GM04504 (cell line): ENCODE measurements around the gene SIK3.

ENCODE experiments used
- DNase-seq: peaks from one replicate; pipeline ENCODE4 v3.0.0-alpha.2; 2012; ENCODE audit warnings: low read depth

SIK3 gene

DNA sequence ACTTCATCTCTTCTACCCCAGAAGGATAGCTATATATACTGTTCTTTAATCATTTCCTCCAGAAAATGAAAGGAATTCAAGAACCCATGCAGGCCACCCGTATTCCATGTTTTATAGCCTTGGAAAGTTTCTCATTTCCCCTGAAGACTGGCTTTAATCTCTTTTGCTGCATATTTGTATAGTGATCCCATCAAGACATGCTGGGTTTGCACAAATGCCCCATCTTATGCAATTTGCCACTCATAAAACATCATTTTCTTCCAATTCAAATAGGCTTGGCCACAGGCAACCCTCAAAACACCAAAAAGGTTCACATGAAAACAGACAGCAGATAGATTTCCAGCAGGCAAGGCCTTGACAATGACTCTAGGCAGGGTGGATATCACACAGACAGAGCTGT is 232.5 kb downstream of the SIK3 start:
- DNase-seq, result peak; percentile 84

DNA sequence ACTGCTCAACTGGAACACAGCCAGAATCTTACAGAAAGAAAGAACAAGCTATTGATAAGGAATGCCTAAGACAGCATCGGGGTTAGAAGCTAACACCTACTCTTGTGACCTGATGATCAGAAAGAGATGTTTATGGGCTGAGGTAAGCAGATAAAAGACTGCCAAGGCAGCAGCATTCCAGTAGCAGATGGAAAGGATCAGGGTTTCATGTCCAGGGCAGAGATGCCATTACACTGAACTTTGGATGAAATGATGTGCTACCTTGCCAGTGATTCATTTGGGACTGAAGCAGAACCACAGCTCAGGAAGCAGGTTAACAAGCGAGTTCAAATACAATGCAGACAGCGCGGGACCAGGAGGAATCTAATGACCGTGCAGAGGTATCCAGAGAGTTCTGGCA is 233.7 kb downstream of the SIK3 start:
- no peak for DNase-seq

GRCh38 chr11:116862951-116863350 is 235.3 kb downstream of the SIK3 start:
- DNase-seq, result no peak

- no peak for DNase-seq
These were observed 236.0 kb downstream of the SIK3 start for GRCh38 chr11:116862185-116862584.

DNA sequence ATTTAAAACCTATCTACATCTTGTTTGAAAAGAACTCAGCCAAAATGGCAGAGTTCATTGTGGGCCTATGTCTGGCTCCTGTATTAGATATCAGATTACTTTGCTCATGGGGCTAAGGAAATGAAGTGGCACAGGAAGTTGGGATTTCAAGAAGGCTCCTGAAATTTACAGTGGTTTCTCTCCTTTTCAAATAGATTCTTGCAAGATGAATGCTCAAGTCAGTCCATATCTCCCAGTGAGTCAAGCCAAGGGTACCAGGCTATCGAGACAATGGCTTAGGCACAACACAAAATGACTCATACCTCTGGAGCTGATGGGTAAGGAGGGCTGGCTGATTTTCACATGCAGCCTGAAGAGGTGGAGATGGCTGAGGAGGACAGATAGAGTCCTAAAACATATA is 236.7 kb downstream of the SIK3 start:
- no peak for DNase-seq

- DNase-seq, result no peak
These were observed 237.9 kb downstream of the SIK3 start for GRCh38 chr11:116860303-116860702.

- DNase-seq, result no peak
These were observed 239.1 kb downstream of the SIK3 start for GRCh38 chr11:116859175-116859574.

DNA sequence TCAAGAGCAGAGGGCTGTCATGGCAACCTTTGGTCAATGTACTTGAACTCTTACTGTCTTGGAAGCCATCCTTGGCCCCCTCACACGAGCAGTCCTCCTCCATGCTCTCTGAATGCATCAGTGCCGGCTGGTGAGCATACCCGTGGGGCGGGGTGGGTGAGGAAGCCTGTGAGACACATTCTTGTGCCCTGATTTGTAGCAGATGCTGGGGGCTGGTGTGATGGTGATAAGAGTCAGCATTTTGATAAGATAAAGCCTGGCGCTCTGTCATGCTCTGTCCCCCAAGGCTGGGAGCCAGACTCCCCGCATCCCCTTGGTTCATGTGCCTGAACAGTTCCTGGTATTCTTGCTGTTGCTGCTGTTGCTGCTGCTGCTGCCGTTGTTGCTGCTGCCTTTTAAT is 240.3 kb downstream of the SIK3 start:
- no peak for DNase-seq

DNA sequence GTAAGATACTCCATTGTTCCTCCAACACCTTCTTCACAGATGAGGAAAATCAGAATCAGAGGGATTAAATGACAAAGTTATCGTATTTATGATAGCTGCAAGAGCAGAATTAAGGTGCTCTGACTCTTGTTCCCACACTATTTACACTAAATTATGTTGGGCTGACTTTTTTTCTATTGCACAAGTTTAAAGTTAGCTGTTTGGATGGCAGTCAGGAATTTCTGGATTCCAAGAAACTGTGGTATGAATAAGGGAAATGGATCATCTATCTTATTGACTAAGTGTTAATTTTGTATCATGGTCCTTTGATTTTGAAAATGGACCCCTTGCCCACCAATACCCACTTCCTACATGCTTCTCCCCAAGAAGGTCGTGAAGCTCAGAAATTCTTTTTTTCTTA is 240.9 kb downstream of the SIK3 start:
- no peak for DNase-seq

DNA sequence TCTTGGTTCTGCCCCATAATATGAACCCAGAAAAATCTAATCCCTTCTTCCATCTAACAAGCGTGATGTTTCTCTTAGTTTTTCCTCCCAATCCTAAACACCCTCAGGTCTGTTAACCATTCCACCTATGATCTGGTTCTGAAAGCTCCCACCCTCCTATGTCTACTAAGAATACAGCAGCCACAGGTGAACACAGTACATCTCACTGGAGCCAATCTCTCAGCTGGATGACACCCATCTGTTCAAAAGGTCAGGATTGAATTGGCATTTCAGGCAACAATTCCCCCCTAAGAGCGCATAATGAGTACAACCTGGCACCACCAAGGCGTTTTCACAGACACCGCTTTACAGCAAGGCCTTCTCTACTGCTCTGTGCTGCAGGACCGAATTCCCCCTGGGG is 241.8 kb downstream of the SIK3 start:
- no peak for DNase-seq

DNA sequence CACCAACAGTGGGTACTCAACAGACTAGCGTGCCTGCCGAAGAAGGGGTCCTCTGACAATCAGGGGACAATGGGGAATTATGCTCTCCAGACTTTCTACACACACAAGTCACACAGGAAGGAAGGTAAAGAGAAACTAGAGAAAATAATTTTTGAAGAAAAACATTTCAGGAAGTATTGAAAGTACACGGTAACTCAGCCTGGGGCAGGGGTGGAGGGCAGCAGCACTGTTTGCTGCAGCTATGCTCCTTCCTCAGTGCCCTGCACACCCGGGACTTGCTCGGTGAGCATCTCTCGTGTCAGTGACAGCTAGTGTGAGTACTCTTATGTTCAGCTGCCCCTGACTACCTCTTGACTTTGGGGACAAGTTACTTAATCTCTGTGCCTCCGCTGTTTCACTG is 242.8 kb downstream of the SIK3 start:
- DNase-seq, result no peak

DNA sequence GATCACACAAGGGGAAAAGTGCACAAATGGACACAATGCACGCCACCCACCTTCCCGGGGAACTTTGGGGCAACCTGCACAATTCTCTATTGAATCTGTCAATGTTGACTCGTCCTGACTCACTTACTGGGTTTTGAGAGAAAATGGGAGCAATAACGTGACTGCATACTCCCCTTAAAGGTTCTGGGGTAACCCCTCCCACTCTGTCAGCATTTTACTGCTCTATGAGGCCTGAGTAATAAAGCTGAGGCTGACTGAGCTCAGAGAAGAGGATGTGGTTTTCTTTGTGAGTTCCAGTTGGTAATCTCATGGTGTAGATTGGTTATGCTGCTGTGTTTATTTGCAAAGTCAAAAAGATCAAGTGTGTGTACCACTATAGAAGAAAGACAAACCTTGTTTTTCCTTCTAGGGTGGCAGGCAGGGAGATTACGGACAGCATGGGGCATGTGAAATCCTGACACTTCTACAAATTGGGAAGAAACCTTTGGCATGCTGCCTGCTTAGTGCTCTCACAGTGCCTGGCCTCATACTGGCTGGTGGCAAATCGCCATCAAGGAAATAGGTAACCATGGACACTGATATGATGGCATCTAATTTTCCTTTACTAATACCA is 244.7 kb downstream of the SIK3 start:
- peak; percentile 91 for DNase-seq

GRCh38 chr11:116852261-116853031 is 245.8 kb downstream of the SIK3 start:
- DNase-seq, result no peak

DNA sequence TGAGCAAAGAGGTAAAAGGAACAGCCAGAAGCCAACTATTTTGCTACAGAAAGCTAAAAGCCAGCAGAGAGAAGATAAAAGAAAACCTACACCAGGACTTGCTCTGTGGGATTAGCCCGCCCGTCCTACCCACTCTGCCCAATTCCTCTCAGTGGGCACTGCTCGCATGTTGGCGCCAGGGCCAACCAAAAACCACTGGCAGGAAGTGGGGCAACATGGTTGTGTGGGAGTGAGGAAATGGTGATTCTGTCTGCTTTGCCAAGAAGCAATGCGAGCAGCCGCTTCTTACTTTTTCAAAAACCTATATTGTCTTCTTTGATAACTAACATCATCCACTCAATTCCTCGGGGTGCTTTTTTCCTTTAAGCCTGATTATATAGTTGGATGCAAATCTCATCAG is 246.6 kb downstream of the SIK3 start:
- no peak for DNase-seq

DNA sequence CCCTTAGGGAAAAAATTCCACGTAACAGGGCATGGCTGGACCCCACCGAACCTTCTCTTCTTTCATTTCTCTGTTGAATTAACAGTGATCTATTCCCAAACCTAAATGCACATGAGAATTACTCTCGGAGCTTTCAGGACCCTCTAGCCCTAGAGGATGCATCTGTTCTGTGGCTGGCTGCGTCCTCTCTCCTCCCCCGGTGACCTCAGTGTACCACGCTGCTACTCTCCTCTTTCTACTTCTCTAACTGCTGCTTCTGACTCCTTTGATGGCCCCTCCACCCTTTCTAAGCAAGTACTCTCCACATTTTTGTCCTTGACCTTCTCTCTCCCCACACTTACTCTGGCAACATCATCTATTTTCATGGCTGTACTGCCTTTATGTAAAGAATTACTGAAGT is 248.7 kb downstream of the SIK3 start:
- DNase-seq, result no peak

- DNase-seq, result no peak
These were observed 249.2 kb downstream of the SIK3 start for GRCh38 chr11:116849060-116849459.

DNA sequence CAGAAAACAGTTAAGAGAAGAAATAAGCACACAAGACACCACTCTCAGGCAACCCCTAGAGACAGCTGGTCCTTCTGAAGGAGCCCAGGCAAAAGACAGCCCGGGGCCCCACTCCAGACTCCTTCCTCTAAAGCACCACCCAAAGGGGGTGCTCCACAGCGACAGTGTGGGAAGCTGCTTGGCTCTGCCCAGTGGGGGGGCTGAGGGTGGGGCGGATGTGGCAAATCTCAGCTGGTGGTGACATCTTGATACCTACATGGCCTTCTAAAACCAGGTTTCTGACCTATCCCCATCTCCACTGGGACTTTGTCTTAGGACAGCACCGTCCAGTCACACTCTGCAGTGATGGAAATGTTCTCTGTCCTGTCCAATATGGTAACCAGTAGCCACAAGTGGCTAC is 250.6 kb downstream of the SIK3 start:
- DNase-seq, result no peak

DNA sequence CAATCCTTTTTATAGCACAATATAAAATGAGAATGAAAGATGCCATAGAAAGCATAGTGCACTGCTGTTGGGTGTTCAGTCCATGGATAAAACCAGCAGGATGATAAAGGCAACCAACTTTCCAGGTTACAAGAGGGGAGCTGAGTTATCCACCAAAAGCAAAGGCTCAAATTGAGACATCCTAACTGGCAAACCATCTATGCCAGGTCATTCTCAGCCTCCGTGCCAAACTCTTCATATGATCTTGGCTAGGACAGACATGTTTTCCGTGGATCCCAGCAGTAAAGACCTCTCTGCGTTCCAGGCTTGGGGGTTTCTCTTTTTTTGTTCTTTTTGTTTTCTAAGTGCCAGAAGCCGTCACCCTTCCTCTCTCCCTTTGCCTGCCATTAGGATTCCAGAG is 253.5 kb downstream of the SIK3 start:
- DNase-seq, result no peak

- no peak for DNase-seq
These were observed 254.6 kb downstream of the SIK3 start for GRCh38 chr11:116843661-116844060.

- no peak for DNase-seq
These were observed 255.3 kb downstream of the SIK3 start for GRCh38 chr11:116842909-116843308.

GRCh38 chr11:116842117-116842516 is 256.1 kb downstream of the SIK3 start:
- DNase-seq, result no peak

- no peak for DNase-seq
These were observed 257.4 kb downstream of the SIK3 start for GRCh38 chr11:116840746-116841296.

DNA sequence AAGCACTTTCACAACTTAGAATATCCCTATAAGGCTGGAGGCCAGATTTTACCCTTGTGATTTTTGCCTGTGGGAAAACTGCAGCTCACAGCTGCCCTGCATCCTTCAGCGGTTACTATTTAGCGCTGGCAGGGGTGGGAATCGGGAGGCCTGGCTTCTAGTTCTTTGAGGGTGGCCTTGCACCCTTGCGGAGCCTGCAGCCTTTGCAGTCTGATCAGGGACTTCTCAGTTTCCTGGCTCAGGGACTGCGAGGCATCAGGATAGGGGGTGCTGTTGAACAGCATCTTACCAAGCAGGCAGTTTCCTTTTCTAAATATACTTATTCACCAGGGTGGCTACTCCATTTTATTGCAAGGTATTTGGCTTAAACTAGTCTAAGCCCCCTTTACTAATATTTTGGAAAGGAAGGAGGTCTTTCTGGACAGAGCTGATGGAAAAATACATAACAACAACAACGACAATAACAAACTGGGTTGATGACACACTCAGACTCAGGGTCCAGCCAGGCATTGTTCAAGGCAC is 257.9 kb downstream of the SIK3 start:
- DNase-seq, result no peak
